ENCODE measurements around the gene SFSWAP. TPM values are rescaled to one million over a fixed set of nuclear protein-coding genes. Genes with fewer than 3 reads are reported as not detected.
A peak's percentile ranks its signal among the peaks of the same experiment; 100 is the strongest.
"Not testable (repeated sequence)": the region's sequence is repeated elsewhere in the genome, so short reads cannot be mapped to it uniquely, and the experiment has no call there.

SFSWAP gene
- total RNA-seq, 1 experiment from 2014 or later = 19.6 TPM

DNA sequence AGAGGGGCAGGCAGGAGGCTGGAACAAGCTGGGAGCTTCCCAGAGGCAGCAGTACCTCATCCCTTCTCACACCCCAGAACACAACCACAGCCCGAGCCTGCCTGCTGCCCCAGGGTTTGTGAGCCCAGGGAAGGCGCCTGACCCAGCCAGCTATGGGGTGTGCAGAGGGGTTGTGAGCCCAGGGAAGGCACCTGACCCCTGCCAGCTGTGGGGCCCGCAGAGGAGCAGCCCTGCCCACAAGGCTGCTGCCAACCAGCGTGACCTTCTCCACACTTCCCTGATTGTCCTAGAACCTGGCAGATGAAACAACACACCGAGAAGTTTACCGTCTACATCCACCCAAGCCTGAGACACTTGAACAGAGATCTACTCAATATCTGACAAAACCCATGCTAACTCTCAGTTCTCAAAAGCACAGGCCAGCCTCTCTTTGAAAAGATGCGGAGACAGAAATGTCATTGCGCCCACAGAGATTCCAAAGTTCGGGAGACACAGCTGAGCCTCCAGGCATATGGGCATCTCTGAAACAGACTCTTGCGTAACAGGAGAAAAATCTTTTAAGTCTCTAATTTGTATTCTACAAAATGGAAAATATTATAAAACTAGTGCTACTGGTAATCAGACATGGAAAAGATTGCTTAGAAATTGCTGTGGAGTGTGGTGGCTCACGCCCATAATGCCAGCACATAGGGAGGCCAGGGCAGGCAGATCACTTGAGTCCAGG, 47.3 kb downstream of the SFSWAP start:
- DNase-seq (ENCODE audit: low read depth) = no peak

DNA sequence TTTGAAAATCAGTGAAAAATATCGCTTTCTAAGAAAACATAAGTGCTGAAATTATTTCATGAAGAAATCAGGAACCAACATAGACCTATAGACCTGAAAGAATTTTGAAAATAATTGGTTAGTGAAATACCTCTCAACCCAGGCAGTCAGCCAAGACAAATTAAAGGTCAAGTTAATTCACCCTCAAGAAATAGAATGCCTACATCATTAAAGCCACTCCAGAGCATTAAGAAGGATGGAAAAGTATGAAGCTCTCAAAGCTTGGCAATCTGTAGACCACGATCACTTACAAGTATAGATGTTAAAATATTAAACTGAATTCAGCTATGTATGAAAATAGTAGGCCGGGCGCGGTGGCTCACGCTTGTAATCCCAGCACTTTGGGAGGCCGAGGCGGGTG, 48.3 kb downstream of the SFSWAP start:
- DNase-seq (ENCODE audit: low read depth) = no peak

DNA sequence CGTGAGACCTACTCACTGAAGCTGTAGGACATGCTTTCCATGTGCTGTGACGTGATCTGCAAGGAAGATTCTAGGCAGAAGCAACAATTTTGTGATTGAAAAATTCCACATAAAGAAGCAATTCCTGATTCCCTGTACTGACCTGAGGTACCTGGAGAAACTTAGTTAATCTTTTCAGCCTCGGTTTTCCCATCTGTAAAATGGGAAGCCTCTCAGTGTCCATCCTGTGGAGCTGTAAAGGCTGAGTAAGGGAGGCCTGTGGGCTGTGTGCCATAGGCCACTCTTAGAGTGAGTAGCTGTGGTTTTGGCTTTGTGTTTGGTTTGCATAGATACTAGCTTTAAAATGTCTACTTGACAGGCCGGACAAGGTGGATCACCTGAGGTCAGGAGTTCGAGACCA, 50.7 kb downstream of the SFSWAP start:
- no peak for DNase-seq (ENCODE audit: low read depth)

DNA sequence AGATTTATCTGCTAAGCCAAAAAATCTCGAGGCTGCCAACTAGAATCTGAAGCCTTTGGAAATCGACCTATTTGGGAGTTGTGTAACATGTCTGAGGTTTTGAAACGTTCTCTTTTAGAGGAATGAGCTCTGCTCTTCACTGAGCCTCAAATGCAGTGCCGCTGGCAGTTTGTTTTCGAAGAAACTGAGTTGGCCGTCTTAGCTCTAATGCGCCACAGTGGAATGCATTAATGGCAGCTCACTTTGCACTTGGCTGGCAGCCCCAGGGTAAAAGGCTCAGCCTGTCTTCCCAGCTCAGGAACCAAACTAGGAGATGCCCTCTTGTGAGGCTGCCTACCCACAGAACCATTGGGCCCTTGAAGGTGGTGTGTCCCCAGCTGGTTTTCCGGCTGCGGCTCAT, 53.8 kb downstream of the SFSWAP start:
- no peak for DNase-seq (ENCODE audit: low read depth)

DNA sequence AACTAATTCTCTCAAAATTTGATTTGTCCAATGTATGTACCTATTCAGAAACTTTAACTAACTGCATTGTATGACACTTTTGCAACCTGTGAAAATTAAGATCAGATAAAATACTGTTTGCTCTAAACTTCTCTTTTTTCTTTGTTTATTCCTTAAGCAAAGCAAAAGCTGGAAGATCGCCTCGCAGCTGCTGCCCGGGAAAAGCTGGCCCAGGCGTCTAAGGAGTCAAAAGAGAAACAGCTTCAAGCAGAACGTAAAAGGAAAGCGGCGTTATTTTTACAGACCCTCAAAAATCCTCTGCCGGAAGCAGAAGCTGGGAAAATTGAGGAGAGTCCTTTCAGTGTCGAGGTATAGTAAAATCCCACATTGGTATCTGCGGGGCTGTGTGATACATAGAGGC, 55.1 kb downstream of the SFSWAP start:
- DNase-seq (ENCODE audit: low read depth) = no peak

DNA sequence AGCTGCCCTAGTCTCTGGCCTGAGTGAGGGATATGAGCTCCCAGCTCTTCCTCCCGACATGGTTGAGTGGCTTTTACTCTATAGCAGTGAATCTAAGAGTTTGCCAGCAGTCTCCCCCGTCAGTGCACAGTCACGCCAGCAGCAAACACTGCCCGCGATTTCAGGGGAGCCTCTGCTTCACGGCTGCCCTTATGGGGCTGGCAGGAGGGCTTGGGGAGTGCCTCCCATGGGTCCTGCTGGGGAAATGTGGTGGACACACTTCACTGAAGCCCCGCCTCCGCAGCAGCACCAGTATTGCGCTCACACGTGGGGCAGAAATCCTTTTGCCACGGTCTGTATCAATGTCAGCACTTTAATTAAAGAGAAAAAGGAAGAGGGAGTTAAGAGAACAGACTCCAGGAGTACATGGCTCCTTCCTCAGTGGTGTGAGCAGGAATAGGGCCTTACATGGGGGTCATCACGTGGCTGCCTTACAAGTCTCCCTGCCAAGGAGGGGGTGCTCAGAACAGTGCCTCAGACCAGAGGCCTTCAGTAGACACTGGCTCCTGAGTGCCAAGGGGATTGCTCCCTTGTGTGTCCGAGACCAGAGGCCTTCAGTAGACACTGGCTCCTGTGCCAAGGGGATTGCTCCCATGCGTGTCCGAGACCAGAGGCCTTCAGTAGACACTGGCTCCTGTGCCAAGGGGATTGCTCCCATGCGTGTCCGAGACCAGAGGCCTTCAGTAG, 55.7 kb downstream of the SFSWAP start:
- DNase-seq (ENCODE audit: low read depth) = no peak

DNA sequence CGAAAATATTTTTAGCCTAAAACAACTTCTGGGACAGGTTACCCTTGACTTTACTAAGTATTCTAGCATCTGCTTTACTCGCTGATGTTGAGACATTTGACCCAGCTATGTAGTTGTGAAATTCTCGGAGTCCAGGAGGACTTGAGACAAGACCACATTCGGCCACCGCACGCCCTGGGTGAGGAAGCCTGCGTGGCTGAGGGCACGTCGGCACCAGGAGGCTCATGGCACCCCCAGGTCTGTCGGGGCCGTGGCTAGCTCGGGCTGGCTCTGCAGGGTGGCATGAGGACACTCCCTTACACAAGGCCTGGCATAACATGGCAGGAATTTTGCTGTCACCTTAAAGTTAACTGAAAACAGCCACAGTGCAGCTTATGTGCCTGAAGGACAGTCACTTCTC, 59.2 kb downstream of the SFSWAP start:
- no peak for DNase-seq (ENCODE audit: low read depth)

DNA sequence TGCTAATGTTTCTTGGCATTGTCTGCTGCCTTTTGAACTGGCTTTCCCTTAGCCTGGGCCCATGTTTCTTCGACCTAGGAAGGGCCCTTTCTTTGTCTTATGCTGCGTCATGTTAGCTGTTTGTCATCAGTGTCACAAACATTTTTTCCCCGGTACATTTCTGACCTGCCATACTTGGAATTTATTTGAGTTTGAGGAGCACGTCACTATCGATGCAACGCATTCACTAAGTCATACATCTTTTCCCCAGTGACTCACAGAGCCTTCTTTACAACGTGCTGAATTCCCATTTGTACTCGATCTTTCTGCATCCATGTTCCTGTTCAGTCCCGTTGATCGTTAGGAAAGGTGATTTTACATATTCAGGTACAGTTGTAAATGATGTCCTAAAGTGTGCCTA, 61.1 kb downstream of the SFSWAP start:
- no peak for DNase-seq (ENCODE audit: low read depth)

DNA sequence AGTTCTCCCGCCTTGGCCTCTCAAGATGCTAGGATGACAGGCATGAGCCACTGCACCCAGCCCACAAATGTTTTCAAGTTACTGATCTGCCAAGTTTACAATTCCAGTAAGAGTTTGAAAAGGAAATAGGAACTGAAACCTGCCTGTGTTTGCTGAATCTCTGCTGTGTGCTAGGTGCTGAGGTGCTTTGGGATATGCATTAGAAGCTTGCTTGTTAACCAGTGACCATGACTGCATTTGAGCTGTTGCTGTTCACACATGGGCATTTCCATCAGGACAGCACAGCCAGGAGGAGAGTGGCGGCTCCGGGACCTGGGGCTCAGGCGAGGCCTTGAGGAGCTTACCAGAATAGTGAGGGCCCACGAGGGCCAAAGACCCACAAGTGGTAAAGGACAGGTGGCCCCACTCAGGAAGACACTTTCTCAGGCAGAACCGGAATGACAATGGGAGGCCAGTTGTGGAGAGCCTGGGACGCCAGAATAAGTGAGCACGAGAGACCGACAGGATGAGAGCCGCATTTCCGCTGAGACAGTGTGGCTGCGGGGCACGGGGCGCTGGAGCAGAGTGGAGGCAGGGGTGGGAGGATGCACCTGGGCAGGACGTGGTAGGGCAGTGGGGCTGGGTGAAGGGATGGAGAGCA, 62.8 kb downstream of the SFSWAP start:
- DNase-seq (ENCODE audit: low read depth) = no peak

DNA sequence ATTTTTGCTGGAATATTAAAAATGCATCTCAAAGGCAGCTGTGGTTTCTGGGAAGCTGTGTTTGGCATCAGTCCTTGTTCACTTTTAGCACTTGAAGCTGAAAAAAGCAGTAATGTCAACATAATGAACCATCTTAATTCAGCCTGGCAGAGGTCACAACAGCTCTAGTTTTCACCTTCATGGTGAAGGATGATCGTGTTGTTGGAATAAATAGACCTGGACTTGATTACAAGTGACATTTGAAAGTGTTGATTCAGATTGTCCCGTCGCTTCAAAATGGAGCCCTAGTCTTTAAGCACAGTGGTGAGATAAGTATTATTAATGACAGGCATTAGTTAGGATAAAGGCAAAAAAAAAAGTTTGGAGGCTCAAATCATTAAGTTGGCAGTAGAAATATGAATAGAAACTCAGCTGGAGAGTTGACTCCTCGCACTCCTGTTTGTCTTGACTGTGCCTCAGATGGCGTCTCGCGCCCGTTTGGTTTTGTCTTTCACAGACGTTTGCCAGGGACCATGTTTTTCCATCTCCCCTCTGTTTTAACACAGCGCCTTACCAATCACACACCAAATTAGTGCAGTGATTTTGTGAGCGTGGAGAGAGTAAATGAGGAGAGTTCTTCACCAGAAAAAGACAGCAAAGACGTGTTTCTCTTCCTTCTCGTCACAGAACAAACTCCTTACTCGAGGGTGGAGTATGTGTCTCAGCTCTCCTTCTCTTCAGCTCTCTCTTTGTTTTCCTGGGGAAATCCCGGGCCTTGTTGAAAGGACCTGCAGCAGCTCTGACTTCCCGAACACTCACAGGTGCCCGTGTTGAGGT, 63.9 kb downstream of the SFSWAP start:
- no peak for DNase-seq (ENCODE audit: low read depth)

DNA sequence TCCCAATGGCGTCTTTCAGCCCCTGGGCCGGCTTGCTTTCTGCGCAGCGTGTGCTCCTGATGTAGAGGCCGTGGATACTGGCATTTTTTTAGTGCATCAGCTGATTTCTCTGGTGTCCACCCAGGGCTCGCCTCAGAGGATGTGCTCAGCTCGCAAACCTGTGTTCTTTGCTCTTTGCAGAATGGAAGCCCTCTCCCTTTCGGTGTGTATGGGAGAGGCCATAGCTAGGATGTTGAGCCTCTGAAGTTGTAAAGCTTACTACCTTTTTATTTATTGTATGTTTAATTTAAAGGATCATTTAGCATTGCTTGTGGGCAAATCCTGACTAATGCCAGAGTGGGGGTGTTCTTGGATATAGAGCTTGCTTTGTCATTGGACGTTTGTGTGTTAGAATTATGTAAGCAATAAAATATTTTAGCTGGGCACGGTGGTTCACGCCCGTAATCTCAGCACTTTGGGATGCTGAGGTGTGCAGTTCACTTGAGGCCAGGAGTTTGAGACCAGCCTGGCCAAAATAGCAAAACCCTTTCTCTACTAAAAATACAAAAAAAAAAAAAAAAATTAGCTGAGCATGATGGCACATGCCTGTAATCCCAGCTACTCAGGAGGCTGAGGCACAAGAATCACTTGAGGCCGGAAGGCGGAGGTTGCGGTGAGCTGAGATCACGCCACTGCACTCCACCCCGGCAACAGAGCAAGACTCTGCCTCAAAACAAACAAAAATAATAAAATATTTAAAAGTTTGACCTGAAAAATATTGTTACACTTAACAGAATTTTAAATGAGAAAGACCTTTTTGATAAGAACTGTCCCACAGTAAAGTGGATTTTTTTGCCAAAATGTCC, 64.7 kb downstream of the SFSWAP start:
- peak; percentile 81 for DNase-seq (ENCODE audit: low read depth)

DNA sequence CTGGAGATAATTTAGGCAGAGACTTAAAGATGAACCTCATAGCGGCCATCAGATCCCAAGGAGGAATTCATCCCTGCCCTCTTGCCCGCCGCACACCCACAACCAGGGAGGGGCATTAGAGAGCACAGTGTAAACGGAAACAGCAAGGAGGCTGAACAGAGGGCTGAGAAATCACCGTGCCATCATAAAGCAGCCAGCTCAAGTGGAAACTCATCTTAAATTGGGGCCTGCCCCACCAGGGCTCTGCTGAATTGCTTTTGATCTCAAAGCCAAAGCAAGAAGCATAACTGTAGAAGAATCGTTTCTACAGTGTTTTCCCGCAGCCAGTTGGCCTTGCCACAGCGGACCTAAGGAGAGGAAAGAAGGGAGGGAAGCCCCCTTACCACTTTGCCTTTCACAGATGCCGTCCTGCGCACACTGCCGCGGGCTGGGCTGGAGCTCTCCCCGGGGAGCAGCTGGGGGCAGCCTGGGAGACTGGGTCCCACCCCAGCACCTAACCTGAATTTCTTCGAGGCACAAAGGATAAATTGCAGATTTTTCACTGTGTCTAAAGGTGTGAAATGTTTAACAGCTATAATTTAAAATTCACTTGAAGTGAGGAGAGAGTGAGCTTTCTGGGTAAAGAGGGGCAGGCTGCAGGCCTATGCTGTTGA, 65.5 kb downstream of the SFSWAP start:
- peak; percentile 89 for DNase-seq (ENCODE audit: low read depth)

DNA sequence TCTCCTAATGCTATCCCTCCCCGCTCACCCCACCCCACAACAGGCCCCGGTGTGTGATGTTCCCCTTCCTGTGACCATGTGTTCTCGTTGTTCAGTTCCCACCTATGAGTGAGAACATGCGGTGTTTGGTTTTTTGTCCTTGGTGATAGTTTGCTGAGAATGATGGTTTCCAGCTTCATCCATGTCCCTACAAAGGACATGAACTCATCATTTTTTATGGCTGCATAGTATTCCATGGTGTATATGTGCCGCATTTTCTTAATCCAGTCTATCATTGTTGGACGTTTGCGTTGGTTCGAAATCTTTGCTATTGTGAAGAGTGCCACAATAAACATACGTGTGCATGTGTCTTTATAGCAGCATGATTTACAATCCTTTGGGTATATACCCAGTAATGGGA, 66.4 kb downstream of the SFSWAP start:
- not testable (repeated sequence) for DNase-seq (ENCODE audit: low read depth)

DNA sequence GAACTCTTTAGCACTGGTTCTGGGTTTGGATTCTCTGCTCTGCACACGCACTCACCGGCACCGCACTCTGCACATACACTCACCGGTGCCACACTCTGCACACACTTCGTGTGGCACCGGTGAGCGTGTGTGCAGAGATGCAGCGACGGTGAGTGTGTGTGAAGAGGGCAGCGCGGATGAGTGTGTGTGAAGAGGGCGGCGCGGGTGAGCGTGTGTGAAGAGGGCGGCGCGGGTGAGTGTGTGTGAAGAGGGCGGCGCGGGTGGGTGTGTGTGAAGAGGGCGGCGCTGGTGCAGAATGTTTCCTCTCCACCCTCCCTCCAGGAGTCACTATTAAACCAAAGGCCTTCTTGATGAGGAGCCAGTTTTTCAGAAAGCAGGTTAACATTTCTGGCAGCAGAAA, 68.1 kb downstream of the SFSWAP start:
- DNase-seq (ENCODE audit: low read depth) = no peak

DNA sequence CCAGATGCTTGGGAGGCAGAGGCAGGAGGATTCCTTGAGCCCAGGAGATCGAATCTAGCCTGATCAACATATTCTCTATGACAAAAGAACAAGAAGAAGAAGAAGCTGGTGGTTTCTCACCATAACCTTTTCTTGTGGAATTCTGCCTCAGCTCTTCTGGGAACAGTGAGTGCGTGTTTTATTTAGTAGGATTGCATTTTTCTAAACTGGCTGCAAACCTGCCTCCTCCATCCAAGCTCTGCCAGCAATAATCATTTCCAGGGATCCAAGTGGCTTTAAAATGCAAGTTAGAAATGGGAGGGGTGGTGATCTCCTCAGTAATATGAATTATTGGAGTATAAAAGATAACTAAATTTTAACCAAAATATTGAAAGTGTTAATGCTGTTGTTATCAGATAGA, 71.2 kb downstream of the SFSWAP start:
- no peak for DNase-seq (ENCODE audit: low read depth)

DNA sequence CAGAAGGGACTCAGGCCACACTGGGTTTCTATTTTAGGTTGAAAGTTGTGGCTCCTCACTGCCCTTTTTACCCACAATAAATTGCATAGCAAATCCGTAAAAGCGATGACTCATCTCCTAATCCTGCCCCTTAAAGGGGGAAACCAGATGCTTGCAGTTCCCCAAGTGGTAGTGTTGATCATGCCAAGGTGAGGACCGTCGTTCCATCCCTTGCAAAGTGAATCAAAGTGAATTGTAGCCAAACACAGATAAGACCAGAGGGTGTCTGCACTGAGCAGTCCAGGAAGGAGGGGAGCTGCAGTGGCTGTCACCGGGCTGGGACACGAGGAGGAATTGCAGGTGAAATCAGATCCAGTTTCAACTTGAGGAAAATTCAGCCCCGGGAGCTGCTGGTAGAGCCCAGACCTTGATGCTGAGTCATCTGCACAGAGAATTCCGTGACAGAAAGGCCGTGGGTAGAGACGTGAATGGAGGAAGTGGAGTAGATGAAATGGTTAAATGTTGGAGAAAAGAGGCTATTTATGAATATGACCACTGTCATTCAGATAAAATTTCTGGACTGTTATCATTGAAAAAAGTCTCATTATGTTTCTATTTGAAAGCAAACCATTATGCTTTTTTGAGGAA, 73.1 kb downstream of the SFSWAP start:
- DNase-seq (ENCODE audit: low read depth) = peak; percentile 95

DNA sequence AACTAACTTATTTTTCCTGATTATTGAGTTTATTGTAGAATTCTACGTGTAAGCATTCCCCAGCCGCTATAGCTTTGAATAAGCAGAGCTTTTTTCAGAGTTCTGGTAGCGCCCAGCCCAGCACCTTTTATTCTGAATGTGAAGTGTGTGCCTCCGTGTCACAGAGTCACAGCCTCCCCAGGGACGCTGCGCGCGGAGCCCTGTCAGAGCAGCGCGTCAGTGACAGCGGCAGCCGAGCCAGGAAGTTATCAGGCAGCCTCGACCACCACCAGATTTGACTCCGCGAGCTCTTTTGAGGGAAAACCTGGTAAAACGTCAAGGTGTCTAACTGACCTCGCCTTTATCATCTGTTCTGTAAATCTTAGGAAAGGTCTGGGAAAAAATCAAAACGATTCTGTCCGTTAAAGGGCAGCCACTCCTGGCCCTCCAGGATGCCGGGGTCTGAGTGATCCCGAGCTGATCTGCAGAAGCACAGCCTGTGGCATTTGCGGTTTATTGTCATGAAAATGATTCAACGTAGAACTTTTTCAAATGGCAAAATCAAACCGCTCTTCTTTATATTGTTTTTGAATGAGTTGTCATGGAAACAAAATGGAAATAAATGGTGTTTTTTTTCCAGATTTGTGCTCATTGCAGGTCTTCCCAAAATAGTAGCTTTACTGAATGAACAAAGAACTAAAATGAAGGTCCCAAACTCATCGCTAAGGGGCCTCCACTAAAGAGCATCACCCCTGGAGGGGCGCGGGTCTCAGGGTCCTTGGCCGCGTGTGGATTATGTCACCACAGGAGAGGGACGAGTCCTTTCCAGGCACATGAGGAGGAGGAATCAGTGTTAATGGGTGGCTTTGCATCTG, 74.2 kb downstream of the SFSWAP start:
- peak; percentile 95 for DNase-seq (ENCODE audit: low read depth)

DNA sequence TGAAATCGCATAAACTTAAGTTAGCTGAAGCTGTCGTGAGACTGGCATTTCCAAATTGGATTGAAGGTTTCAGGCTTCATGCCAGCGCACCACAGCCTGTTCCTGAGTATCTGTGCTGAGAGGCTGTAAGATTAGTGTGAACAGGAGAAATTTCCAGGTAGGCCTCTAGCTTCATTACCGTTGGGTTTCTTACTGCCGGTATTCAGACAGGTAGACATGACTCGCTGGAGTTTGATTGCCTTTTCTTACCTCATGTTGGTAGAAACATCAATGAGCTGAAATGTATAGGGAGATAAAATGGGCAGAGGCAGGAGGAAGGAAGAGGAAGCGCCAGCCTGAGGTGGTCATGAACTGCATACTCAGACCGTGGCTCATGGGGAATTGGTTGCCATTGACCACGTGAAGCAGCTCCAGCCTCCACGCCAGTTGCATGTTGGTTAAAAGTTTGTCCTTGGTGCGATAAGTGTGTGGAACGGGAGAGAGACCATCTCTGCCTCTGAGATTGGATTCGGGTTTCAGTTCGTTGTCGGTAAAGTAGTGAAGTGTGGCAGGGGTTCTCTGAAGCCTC, 75.0 kb downstream of the SFSWAP start:
- peak; percentile 74 for DNase-seq (ENCODE audit: low read depth)

DNA sequence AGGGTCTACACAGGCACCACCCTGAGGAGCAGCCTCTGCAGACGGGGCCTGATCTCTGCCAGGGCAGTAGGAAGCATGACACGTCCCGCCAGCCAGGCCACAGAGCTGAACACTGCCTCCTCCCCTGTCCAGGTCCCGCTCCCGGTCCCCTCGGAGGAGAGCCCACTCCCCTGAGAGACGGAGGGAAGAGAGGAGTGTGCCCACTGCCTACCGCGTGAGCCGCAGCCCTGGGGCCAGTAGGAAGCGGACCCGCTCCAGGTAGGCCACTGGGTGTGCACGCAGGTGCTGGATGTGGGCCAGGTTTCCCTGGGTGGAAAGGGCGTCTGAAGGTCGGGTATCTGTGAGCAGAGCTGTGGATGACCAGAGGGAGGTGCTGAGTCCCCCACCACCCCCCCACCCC, 75.4 kb downstream of the SFSWAP start:
- DNase-seq (ENCODE audit: low read depth) = no peak

Measured in RPMI7951 (cell line).